ENCODE data around the gene ABHD6. TPM values are rescaled to one million over a fixed set of nuclear protein-coding genes. Genes with fewer than 3 reads are reported as not detected.

The ABHD6 gene
- total RNA-seq, 4 donors from 2014 or later, result 35.6 to 39.8 (median 38.2) TPM

GRCh38 chr3:58203541-58203940, 34.1 kb upstream of the ABHD6 start:
- WGBS, result 88% methylated on average over 4 of the region's 4 CpGs
- no peak for DNase-seq (ENCODE audit: low spot score in 2 of 2)
- Histone ChIP-seq H3K27ac (no peak overlapping the region), H3K4me3 (no peak overlapping the region), H3K27me3 (no peaks in the 10 kb centered on the region), H3K9me3 (no peaks in the 10 kb centered on the region), H3K36me3 (no peaks in the 10 kb centered on the region), H3K4me1 (peaks cover 14% of the 10 kb centered on the region)
- no peak for TF ChIP-seq POLR2A (IDR thresholded peaks at IDR 0.05)
- TF ChIP-seq CTCF (IDR thresholded peaks at IDR 0.05), result no peak
- TF ChIP-seq POLR2AphosphoS5 (IDR thresholded peaks at IDR 0.05), result no peak
- TF ChIP-seq EP300 (IDR thresholded peaks at IDR 0.05), result no peak

- Histone ChIP-seq H3K4me3 (no peak overlapping the region), H3K4me1 (peaks cover 3% of the 10 kb centered on the region), H3K9me3 (no peaks in the 10 kb centered on the region), H3K36me3 (no peaks in the 10 kb centered on the region), H3K27me3 (no peaks in the 10 kb centered on the region), H3K27ac (no peak overlapping the region)
- no peak for TF ChIP-seq EP300 (IDR thresholded peaks at IDR 0.05)
- TF ChIP-seq POLR2AphosphoS5 (IDR thresholded peaks at IDR 0.05), result no peak
- TF ChIP-seq POLR2A (IDR thresholded peaks at IDR 0.05), result no peak
- no peak for TF ChIP-seq CTCF (IDR thresholded peaks at IDR 0.05)
- DNase-seq (ENCODE audit: low spot score in 2 of 2), result peak in 1 of 2 donors; percentile 17
- WGBS, result 96% methylated on average over 3 of the region's 4 CpGs
Observed at GRCh38 chr3:58204720-58205119, 32.9 kb upstream of the ABHD6 start.

DNA sequence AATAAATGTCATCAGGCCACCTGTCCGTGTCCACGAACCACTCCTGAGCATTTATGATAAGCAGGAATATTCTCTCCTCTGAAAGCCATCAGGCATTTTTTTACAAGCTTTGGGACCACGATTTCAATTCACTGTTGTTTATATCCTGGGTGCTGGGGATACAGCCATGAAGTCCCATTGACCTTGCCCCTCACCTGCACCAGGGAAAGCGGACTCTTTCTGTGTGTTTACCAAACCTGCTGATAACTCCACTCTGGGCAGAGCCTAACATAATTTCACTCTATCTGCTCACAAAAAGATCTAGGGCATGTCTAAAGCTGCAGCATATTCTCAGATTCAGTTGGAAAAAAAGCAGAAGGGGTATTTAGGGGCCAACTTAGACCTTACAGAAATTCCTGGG, 31.6 kb upstream of the ABHD6 start:
- DNase-seq (ENCODE audit: low spot score in 2 of 2), result no peak
- TF ChIP-seq POLR2A (IDR thresholded peaks at IDR 0.05), result no peak
- no peak for TF ChIP-seq CTCF (IDR thresholded peaks at IDR 0.05)
- no peak for TF ChIP-seq POLR2AphosphoS5 (IDR thresholded peaks at IDR 0.05)

DNA sequence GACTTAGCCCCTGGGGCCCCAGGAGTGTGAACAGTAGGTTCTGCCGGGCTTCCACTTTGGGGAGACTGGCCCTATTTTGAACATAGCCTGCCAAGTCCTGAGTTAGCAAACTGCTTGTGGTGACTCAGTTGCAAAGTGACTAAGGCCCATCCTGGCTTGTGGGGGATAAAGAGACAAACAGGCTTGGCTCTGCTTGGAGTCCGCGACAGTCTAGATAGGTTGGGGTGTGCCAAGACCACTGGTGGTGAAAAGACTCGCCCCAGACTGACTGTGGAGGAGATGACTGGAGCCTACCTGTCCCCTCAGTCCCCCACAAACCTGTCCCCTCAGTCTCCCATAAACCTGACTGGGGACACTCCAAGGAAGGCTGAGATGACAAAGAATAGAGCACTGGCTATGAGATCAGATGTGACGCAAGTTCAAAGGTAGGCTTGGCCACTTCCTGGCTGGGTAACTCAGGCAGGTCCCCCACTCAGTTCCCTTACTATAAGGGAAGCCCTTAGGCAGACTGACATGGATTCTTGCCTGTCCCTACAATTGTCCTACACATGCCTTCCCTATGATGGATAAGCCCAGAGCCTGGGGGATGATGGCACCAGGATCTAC, 31.1 kb upstream of the ABHD6 start:
- 59% methylated on average over 4 of the region's 5 CpGs for WGBS
- DNase-seq (ENCODE audit: low spot score in 2 of 2), result peak in 1 of 2 donors; percentile 43
- no peak for TF ChIP-seq POLR2A (IDR thresholded peaks at IDR 0.05)
- no peak for TF ChIP-seq CTCF (IDR thresholded peaks at IDR 0.05)
- TF ChIP-seq POLR2AphosphoS5 (IDR thresholded peaks at IDR 0.05), result no peak
- TF ChIP-seq EP300 (IDR thresholded peaks at IDR 0.05), result no peak
- Histone ChIP-seq H3K36me3 (no peaks in the 10 kb centered on the region), H3K27ac (no peak overlapping the region), H3K9me3 (no peaks in the 10 kb centered on the region), H3K4me1 (peaks cover 16% of the 10 kb centered on the region), H3K27me3 (no peaks in the 10 kb centered on the region), H3K4me3 (no peak overlapping the region)

More for the DNA sequence above, 31.6 kb upstream of the ABHD6 start:
- Histone ChIP-seq H3K27me3 (no peaks in the 10 kb centered on the region), H3K9me3 (no peaks in the 10 kb centered on the region), H3K4me1 (peaks cover 13% of the 10 kb centered on the region), H3K27ac (no peak overlapping the region), H3K4me3 (no peak overlapping the region), H3K36me3 (no peaks in the 10 kb centered on the region)
- WGBS, result 61% methylated on average over 4 of the region's 4 CpGs

GRCh38 chr3:58207954-58208353, 29.6 kb upstream of the ABHD6 start:
- DNase-seq (ENCODE audit: low spot score in 2 of 2), result peak in 1 of 2 donors; percentile 4
- WGBS, result 93% methylated on average over 4 of the region's 4 CpGs
- no peaks in the 10 kb centered on the region for H3K9me3 ChIP-seq
- no peaks in the 10 kb centered on the region for H3K36me3 ChIP-seq
- H3K4me3 ChIP-seq, result no peak overlapping the region
- TF ChIP-seq EP300 (IDR thresholded peaks at IDR 0.05), result no peak
- TF ChIP-seq CTCF (IDR thresholded peaks at IDR 0.05), result no peak
- no peak for TF ChIP-seq POLR2AphosphoS5 (IDR thresholded peaks at IDR 0.05)
- no peak for TF ChIP-seq POLR2A (IDR thresholded peaks at IDR 0.05)
- no peaks in the 10 kb centered on the region for H3K27me3 ChIP-seq
- no peak overlapping the region for H3K27ac ChIP-seq
- peaks cover 16% of the 10 kb centered on the region for H3K4me1 ChIP-seq
